ENCODE data around the gene ESR2.
"Not testable (repeated sequence)": the region's sequence is repeated elsewhere in the genome, so short reads cannot be mapped to it uniquely, and the experiment has no call there.

ESR2 gene

GRCh38 chr14:64220056-64220455 is 74.1 kb downstream of the ESR2 start:
- no peak for DNase-seq

GRCh38 chr14:64218344-64219240 is 75.6 kb downstream of the ESR2 start:
- DNase-seq: no peak

- no peak for DNase-seq
Observed at GRCh38 chr14:64217834-64218233, 76.3 kb downstream of the ESR2 start.

GRCh38 chr14:64217308-64217707 is 76.9 kb downstream of the ESR2 start:
- no peak for DNase-seq

GRCh38 chr14:64215978-64216377 is 78.2 kb downstream of the ESR2 start:
- no peak for DNase-seq

- no peak for DNase-seq
Observed at GRCh38 chr14:64215274-64215673, 78.9 kb downstream of the ESR2 start.

- DNase-seq: no peak
Observed at GRCh38 chr14:64213853-64214570, 80.2 kb downstream of the ESR2 start.

GRCh38 chr14:64213086-64213485 is 81.1 kb downstream of the ESR2 start:
- DNase-seq: no peak

- no peak for DNase-seq
Observed at GRCh38 chr14:64212666-64213065, 81.5 kb downstream of the ESR2 start.

GRCh38 chr14:64210912-64211311 is 83.3 kb downstream of the ESR2 start:
- DNase-seq: not testable (repeated sequence)

- DNase-seq: no peak
Observed at GRCh38 chr14:64210216-64210615, 84.0 kb downstream of the ESR2 start.

- DNase-seq: no peak
Observed at GRCh38 chr14:64209444-64210131, 84.6 kb downstream of the ESR2 start.

- no peak for DNase-seq
Observed at GRCh38 chr14:64208981-64209380, 85.2 kb downstream of the ESR2 start.

- no peak for DNase-seq
Observed at GRCh38 chr14:64208261-64208660, 85.9 kb downstream of the ESR2 start.

GRCh38 chr14:64203366-64204006 is 90.7 kb downstream of the ESR2 start:
- DNase-seq: no peak

GRCh38 chr14:64202716-64203115 is 91.5 kb downstream of the ESR2 start:
- DNase-seq: no peak

GRCh38 chr14:64201921-64202545 is 92.1 kb downstream of the ESR2 start:
- no peak for DNase-seq

GRCh38 chr14:64201296-64201695 is 92.9 kb downstream of the ESR2 start:
- DNase-seq: no peak

GRCh38 chr14:64200170-64200569 is 94.0 kb downstream of the ESR2 start:
- DNase-seq: no peak

- DNase-seq: no peak
Observed at GRCh38 chr14:64198486-64198885, 95.7 kb downstream of the ESR2 start.

- DNase-seq: no peak
Observed at GRCh38 chr14:64197996-64198395, 96.2 kb downstream of the ESR2 start.

GRCh38 chr14:64196814-64197411 is 97.3 kb downstream of the ESR2 start:
- DNase-seq: no peak
